ENCODE data around the gene AMBP.

The AMBP gene

GRCh38 chr9:114053246-114054005 lies 24.7 kb downstream of the AMBP start:
- DNase-seq (no peak), ATAC-seq (ENCODE audit: insufficient read depth, low read depth) (no peak)
- H3K9ac ChIP-seq (ENCODE audit: low read depth, low read length), result no peak overlapping the region
- no peaks in the 10 kb centered on the region for H3K27me3 ChIP-seq (ENCODE audit: insufficient read depth, low read length, poor library complexity)
- H3K79me2 ChIP-seq (ENCODE audit: insufficient read depth, low read length), result no peaks in the 10 kb centered on the region
- no peaks in the 10 kb centered on the region for H3K36me3 ChIP-seq (ENCODE audit: insufficient read depth, low read length)
- H4K20me1 ChIP-seq (ENCODE audit: insufficient read depth, low read length), result no peaks in the 10 kb centered on the region
- TF ChIP-seq CTCF (IDR thresholded peaks at IDR 0.05; ENCODE audit: borderline replicate concordance, extremely low read depth, low read length, poor library complexity, severe bottlenecking), result no peak
- no peak for TF ChIP-seq EZH2 (IDR thresholded peaks at IDR 0.05; ENCODE audit: borderline replicate concordance, low read depth, low read length, severe bottlenecking)
- H3K4me1 ChIP-seq (ENCODE audit: insufficient read depth, low read length), result no peaks in the 10 kb centered on the region
- no peak overlapping the region for H3K27ac ChIP-seq (ENCODE audit: low read length)
- no peak overlapping the region for H2AFZ ChIP-seq (ENCODE audit: low read depth, low read length)
- H3K4me2 ChIP-seq (ENCODE audit: insufficient read depth, low read length), result no peak overlapping the region
- no peak overlapping the region for H3K4me3 ChIP-seq (ENCODE audit: low read depth in 1 of 2, low read length in 2 of 2)
- no peaks in the 10 kb centered on the region for H3K9me3 ChIP-seq (ENCODE audit: insufficient read depth, low read length, severe bottlenecking)

- ATAC-seq (ENCODE audit: insufficient read depth, low read depth) (no peak), DNase-seq (no peak)
- no peak overlapping the region for H3K4me2 ChIP-seq (ENCODE audit: insufficient read depth, low read length)
- H3K4me3 ChIP-seq (ENCODE audit: low read depth in 1 of 2, low read length in 2 of 2), result no peak overlapping the region
- H3K27ac ChIP-seq (ENCODE audit: low read length), result no peak overlapping the region
- no peaks in the 10 kb centered on the region for H3K79me2 ChIP-seq (ENCODE audit: insufficient read depth, low read length)
- H4K20me1 ChIP-seq (ENCODE audit: insufficient read depth, low read length), result no peaks in the 10 kb centered on the region
- H2AFZ ChIP-seq (ENCODE audit: low read depth, low read length), result no peak overlapping the region
- no peaks in the 10 kb centered on the region for H3K27me3 ChIP-seq (ENCODE audit: insufficient read depth, low read length, poor library complexity)
- H3K36me3 ChIP-seq (ENCODE audit: insufficient read depth, low read length), result no peaks in the 10 kb centered on the region
- no peaks in the 10 kb centered on the region for H3K9me3 ChIP-seq (ENCODE audit: insufficient read depth, low read length, severe bottlenecking)
- TF ChIP-seq EZH2 (IDR thresholded peaks at IDR 0.05; ENCODE audit: borderline replicate concordance, low read depth, low read length, severe bottlenecking), result no peak
- no peak for TF ChIP-seq CTCF (IDR thresholded peaks at IDR 0.05; ENCODE audit: borderline replicate concordance, extremely low read depth, low read length, poor library complexity, severe bottlenecking)
- no peaks in the 10 kb centered on the region for H3K4me1 ChIP-seq (ENCODE audit: insufficient read depth, low read length)
- no peak overlapping the region for H3K9ac ChIP-seq (ENCODE audit: low read depth, low read length)
Observed at GRCh38 chr9:114051706-114052105, 26.4 kb downstream of the AMBP start.

GRCh38 chr9:114051281-114051680 lies 26.8 kb downstream of the AMBP start:
- H2AFZ ChIP-seq (ENCODE audit: low read depth, low read length), result no peak overlapping the region
- TF ChIP-seq CTCF (IDR thresholded peaks at IDR 0.05; ENCODE audit: borderline replicate concordance, extremely low read depth, low read length, poor library complexity, severe bottlenecking), result no peak
- no peak for TF ChIP-seq EZH2 (IDR thresholded peaks at IDR 0.05; ENCODE audit: borderline replicate concordance, low read depth, low read length, severe bottlenecking)
- no peaks in the 10 kb centered on the region for H3K9me3 ChIP-seq (ENCODE audit: insufficient read depth, low read length, severe bottlenecking)
- no peak for DNase-seq
- no peak overlapping the region for H3K4me2 ChIP-seq (ENCODE audit: insufficient read depth, low read length)
- no peak overlapping the region for H3K27ac ChIP-seq (ENCODE audit: low read length)
- no peaks in the 10 kb centered on the region for H3K27me3 ChIP-seq (ENCODE audit: insufficient read depth, low read length, poor library complexity)
- H3K79me2 ChIP-seq (ENCODE audit: insufficient read depth, low read length), result no peaks in the 10 kb centered on the region
- no peak for ATAC-seq (ENCODE audit: insufficient read depth, low read depth)
- H3K9ac ChIP-seq (ENCODE audit: low read depth, low read length), result no peak overlapping the region
- no peak overlapping the region for H3K4me3 ChIP-seq (ENCODE audit: low read depth in 1 of 2, low read length in 2 of 2)
- H3K36me3 ChIP-seq (ENCODE audit: insufficient read depth, low read length), result no peaks in the 10 kb centered on the region
- H4K20me1 ChIP-seq (ENCODE audit: insufficient read depth, low read length), result no peaks in the 10 kb centered on the region
- H3K4me1 ChIP-seq (ENCODE audit: insufficient read depth, low read length), result no peaks in the 10 kb centered on the region

Data from DND-41 (cell line).